NCI-H2227 treated with DMSO at 0.1 percent for 48 hours (cell line): Measurements from ENCODE around the gene PANK4.

Experiments
- DNase-seq: peaks from one replicate; lab custom pipeline; 2025; lab: John Stamatoyannopoulos, UW

Gene PANK4

GRCh38 chr1:2476061-2476999 is 50.1 kb downstream of the PANK4 start, which contains the start of gene PLCH2:
PLCH2 (plus strand) TSS chr1:2476289; CDS start chr1:2476589, 300 bp downstream.
- DNase-seq, result no peak

- no peak for DNase-seq
These were observed 50.8 kb downstream of the PANK4 start for GRCh38 chr1:2475571-2475970.

- no peak for DNase-seq
These were observed 51.4 kb downstream of the PANK4 start for GRCh38 chr1:2474933-2475371.

- no peak for DNase-seq
These were observed 52.1 kb downstream of the PANK4 start for GRCh38 chr1:2474104-2474844.

- no peak for DNase-seq
These were observed 53.2 kb downstream of the PANK4 start for GRCh38 chr1:2473198-2473597.

- no peak for DNase-seq
These were observed 53.7 kb downstream of the PANK4 start for GRCh38 chr1:2472561-2473177.

GRCh38 chr1:2472109-2472508 is 54.3 kb downstream of the PANK4 start:
- DNase-seq, result no peak

GRCh38 chr1:2471587-2472001 is 54.8 kb downstream of the PANK4 start:
- DNase-seq, result no peak

- no peak for DNase-seq
These were observed 55.3 kb downstream of the PANK4 start for GRCh38 chr1:2471159-2471471.

GRCh38 chr1:2470290-2471158 is 55.9 kb downstream of the PANK4 start:
- no peak for DNase-seq

- DNase-seq, result no peak
These were observed 57.1 kb downstream of the PANK4 start for GRCh38 chr1:2469103-2469940.

GRCh38 chr1:2468540-2468939 is 57.9 kb downstream of the PANK4 start:
- DNase-seq, result no peak

- DNase-seq, result no peak
These were observed 58.3 kb downstream of the PANK4 start for GRCh38 chr1:2468041-2468472.

GRCh38 chr1:2466958-2467554 is 59.3 kb downstream of the PANK4 start:
- DNase-seq, result no peak

GRCh38 chr1:2466270-2466665 is 60.1 kb downstream of the PANK4 start:
- no peak for DNase-seq

GRCh38 chr1:2465371-2466269 is 60.8 kb downstream of the PANK4 start:
- no peak for DNase-seq

- no peak for DNase-seq
These were observed 63.0 kb downstream of the PANK4 start for GRCh38 chr1:2463396-2463795.

GRCh38 chr1:2462819-2463218 is 63.6 kb downstream of the PANK4 start:
- no peak for DNase-seq
